Hippocampal formation (tissue), 2 donors: Measurements from ENCODE around the gene SUDS3.
"Not testable (repeated sequence)": the region's sequence is repeated elsewhere in the genome, so short reads cannot be mapped to it uniquely, and the experiment has no call there.

Source experiments
- DNase-seq, 2 donors: peaks; one replicate each; lab custom pipeline; 2025; lab: John Stamatoyannopoulos, UW

SUDS3 gene

GRCh38 chr12:118397708-118398440, 21.5 kb downstream of the SUDS3 start:
- no peak for DNase-seq

DNA sequence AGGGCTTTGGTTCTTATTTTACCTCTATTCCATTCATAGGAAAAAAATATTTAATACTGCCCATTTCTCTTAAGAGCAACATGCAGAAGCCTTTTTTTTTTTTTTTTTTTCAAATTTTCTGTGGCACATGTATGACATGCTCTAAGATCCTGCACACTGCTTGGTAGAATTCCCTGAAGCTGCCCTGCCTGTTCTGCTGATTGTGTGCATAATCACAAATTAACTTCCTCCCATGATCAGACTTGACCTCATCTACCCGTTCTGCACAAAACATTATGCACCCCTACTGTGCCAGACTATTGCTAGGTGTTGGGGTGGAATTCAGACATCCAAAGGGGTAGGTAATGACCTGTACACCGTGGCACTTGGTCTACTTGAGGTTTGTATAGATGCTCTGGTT, 22.2 kb downstream of the SUDS3 start:
- DNase-seq, result no peak

DNA sequence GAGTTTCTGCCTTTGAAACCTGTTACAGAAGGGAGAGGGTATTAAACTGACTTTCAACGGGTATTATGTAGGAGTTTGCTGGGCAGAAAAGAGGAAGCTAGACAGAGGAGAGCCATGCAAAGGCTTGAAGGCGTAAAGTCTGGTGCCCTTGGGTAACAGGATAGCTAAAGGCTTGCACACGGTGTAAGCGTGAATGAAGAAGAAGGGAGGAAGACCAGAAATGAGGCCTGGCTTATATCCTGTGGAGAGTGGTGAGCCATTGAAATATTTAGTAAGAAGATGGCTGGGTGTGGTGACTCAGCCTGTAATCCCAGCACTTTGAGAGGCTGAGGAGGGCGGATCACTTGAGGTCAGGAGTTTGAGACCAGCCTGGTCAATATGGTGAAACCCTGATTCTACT, 22.6 kb downstream of the SUDS3 start:
- no peak for DNase-seq

DNA sequence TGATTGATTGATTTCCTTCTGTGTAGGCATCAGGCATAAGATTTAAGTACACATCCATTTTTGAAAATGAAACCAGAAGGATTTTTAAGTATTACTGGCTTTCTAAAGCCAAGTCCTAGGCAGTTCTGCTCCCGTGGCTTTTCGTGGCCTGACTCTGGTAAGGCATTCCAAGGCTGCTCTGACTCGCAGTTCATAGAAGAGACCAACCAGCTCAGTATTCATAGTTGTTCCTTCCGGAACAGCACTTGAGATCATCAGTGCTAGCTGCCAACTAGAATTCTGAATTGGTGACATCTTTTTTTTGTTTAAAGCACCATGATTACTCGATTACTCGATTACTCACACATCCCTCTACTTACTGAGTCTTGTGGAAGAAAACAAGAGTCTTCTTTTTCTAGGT, 25.9 kb downstream of the SUDS3 start:
- DNase-seq, result no peak

- peak; percentile 29 to 65 for DNase-seq
Measured at GRCh38 chr12:118404876-118405521, 28.6 kb downstream of the SUDS3 start.

DNA sequence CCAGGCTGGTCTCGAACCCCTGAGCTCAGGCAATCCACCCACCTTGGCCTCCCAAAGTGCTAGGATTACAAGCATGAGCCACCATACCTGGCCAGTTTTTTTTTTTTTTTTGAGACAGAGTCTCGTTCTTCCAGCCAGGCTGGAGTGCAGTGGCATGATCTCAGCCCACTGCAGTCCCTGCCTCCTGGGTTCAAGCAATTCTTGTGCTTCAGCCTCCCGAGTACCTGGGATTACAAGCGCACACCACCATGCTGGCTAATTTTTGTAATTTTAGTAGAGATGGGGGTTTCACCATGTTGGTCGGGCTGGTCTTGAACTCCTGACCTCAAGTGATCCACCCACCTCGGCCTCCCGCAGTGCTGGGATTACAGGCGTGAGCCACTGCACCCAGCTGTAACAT, 31.9 kb downstream of the SUDS3 start:
- not testable (repeated sequence) for DNase-seq

GRCh38 chr12:118409834-118410233, 33.5 kb downstream of the SUDS3 start:
- DNase-seq, result no peak

DNA sequence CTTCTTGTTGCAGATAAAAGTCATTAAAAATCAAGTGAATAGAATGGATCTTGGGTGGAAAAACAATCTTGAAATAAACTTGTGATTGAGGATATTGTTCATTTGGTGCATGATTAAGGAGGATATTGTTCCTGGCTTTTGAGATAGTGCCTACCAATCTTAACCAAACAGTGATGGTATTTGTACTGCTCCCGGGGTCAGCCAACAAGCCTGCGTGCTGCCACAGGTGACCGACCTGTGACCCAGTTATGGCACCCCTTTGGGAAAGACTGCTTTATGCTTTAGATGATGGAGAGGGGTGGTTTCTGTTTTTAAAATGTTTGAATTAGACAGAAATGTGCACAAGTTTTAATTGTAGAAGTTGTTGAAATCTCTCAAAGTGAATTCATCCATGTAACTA, 41.6 kb downstream of the SUDS3 start:
- DNase-seq, result no peak

DNA sequence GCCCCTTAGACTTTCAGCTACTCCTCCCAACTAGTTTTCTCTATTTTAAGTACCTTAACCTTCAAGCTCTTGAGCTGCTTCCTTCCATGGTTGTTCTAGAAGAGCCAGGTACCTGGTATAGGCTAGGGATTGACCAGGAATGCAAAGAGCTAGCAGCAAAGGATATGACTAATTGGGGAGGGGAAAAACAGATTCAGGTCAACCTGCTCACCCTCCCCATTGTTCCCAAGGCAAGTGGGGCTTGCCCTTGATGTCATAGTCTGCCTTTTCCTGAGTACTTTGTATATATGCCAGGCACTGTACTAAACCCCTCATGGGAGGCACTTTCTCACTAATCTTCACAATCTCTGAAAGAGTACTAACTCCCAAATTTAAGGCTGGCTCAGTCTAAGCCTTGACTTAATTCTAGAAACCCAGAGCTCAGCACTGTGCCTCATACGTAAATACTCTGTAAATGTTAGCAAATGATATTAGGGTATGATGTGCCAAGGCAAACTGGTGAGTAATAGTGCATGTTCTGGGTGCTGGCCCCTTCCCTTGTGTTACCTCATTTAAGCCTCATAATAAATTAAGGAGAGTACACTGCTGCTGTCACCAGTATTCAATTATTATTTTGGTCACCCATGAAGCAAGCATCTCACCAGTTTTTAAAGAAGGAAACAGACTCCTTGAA, 42.2 kb downstream of the SUDS3 start:
- DNase-seq, result no peak

- no peak for DNase-seq
Measured at GRCh38 chr12:118420673-118421072, 44.3 kb downstream of the SUDS3 start.

DNA sequence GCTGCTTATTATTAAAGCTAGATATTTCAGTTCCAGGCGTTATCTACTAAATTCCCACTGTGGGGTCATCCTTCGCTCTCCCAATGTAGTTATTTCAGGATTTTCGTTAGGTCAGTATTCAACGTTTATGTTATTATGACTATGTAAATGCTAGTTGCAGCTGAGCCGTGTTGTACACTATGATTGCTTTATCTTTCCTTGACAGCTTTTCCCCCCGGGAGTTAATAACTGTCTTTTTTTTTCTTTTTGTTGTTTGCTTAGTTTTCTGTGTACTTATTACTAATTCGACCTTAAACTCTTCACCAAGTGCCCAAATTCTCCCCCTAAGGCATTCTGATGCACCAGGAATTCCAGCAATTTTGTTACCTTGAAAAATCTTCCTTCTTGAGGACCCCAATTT, 48.5 kb downstream of the SUDS3 start:
- no peak for DNase-seq

GRCh38 chr12:118425364-118425763, 49.0 kb downstream of the SUDS3 start:
- no peak for DNase-seq

- DNase-seq, result no peak
Measured at GRCh38 chr12:118427819-118428218, 51.5 kb downstream of the SUDS3 start.

GRCh38 chr12:118428643-118429042, 52.3 kb downstream of the SUDS3 start:
- no peak for DNase-seq

- DNase-seq, result no peak
Measured at GRCh38 chr12:118429688-118430383, 53.5 kb downstream of the SUDS3 start.

DNA sequence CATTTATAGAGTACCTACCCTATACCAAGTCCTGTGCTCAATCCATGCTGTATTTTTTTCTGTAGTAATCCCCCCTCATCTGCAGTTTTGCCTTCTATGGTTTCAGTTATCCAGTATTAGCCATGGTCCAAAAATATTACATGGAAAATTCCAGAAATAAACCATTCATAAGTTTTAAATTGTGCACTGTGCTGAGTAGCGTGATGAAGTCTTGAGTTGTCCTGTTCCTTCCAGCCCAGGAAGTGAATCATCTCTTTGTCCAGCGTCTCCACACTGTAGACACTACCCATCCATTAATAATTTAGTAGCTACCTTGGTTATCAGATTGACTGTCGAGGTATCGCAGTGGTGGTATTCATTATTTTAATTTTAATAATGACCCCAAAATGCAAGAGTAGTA, 54.2 kb downstream of the SUDS3 start:
- DNase-seq, result no peak

GRCh38 chr12:118432812-118433545, 56.6 kb downstream of the SUDS3 start:
- no peak for DNase-seq

DNA sequence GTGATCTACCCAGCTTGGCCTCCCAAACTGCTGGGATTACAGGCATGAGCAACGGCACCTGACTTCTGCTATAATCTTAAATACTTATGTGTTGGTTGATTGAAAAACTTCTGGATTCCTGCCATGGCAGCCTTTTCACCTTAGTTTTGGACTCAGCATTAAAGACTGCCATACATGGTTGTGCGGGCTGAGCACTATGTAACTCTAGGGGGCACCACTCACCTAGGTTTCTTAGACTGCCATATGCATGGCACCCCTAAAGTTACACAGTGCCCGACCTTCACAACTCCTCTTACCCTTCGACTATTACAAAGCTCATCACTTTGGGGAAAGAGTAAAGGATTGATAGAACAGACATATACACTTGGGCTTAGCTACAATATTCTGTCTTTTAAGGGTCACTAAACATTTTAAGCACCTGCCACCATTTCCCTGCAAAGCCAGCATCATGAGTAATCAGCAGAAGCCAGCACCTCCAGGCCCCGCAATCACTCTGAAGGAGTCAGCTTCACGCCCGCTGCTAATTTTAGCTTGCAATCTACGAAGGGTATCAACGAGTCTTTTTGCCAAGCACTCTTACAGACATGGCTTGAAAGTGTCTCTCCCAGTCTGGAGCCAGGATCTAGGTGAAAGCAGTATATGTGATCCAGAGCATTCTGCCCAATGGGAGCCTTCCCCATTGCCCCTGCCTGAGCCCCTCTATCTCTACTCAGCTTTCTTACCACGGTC, 59.8 kb downstream of the SUDS3 start:
- no peak for DNase-seq

- no peak for DNase-seq
Measured at GRCh38 chr12:118436986-118437385, 60.6 kb downstream of the SUDS3 start.

GRCh38 chr12:118439068-118439467, 62.7 kb downstream of the SUDS3 start:
- DNase-seq, result no peak

DNA sequence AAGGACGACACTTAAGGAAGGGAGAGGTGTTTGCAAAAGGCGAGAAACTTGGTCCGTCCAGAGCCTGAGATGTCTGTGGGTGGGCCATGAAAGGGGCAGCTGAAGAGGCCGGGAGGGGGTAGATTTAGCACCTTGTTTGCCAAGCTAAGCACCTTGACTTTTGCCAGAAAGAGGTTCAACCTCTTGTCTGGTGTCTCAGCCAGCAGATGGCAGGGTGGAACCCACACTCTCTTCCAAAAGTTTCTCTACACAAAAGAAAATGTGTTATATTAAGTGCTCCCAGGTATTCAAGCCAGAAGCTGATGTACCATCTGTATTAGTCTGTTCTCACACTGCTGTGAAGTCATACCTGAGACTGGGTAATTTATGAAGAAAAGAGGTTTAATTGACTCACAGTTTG, 69.9 kb downstream of the SUDS3 start:
- DNase-seq, result no peak
